Activated CD4-positive, alpha-beta T cell treated with anti-CD3 and anti-CD28 coated beads, Interleukin-2, amount 10 ng/mL, durations not matched to agents 7 days and 5 days (primary cell): ENCODE results near the gene CUTC. TPM values are rescaled to one million over a fixed set of nuclear protein-coding genes. Genes with fewer than 3 reads are reported as not detected.

Experiments
- CTCF ChIA-PET: fragments of 350-600 bp; sonication (Branson Sonifier 250); formaldehyde crosslinking; loops from one replicate; lab custom pipeline; 2021; ENCODE audit warnings: antibody characterized with exemption; lab: Charles Lee
- POLR2A ChIA-PET: fragments of 350-600 bp; sonication (Branson Sonifier 250); formaldehyde crosslinking; loops from one replicate; lab custom pipeline; 2021; ENCODE audit warnings: antibody characterized with exemption; lab: Charles Lee
- DNase-seq: peaks from one replicate; pipeline ENCODE4 v3.0.0-alpha.2; 2020
- H3K27ac Mint-ChIP-seq: one replicate; pipeline ENCODE4 v1.8.0; 2021; ENCODE audit warnings: mild to moderate bottlenecking, moderate library complexity, mixed read lengths
- H3K27me3 Mint-ChIP-seq: one replicate; pipeline ENCODE4 v1.8.0; 2021; ENCODE audit warnings: mixed read lengths
- H3K36me3 Mint-ChIP-seq: one replicate; pipeline ENCODE4 v1.8.0; 2021; ENCODE audit warnings: low read depth, mixed read lengths
- H3K4me1 Mint-ChIP-seq: one replicate; pipeline ENCODE4 v1.8.0; 2021; ENCODE audit warnings: mixed read lengths
- H3K4me3 Mint-ChIP-seq: one replicate; pipeline ENCODE4 v1.8.0; 2021; ENCODE audit warnings: mild to moderate bottlenecking, moderate library complexity, mixed read lengths
- H3K9me3 Mint-ChIP-seq: one replicate; pipeline ENCODE4 v1.8.0; 2021; ENCODE audit warnings: mixed read lengths
- total RNA-seq, 2 experiments: library from RNA; stranded (reverse); gene quantifications; one replicate each; pipeline ENCODE4 v1.2.3, GENCODE V29; 2021

The CUTC gene
- total RNA-seq, 2 experiments from 2014 or later = 20.2 to 21.3 TPM

DNA sequence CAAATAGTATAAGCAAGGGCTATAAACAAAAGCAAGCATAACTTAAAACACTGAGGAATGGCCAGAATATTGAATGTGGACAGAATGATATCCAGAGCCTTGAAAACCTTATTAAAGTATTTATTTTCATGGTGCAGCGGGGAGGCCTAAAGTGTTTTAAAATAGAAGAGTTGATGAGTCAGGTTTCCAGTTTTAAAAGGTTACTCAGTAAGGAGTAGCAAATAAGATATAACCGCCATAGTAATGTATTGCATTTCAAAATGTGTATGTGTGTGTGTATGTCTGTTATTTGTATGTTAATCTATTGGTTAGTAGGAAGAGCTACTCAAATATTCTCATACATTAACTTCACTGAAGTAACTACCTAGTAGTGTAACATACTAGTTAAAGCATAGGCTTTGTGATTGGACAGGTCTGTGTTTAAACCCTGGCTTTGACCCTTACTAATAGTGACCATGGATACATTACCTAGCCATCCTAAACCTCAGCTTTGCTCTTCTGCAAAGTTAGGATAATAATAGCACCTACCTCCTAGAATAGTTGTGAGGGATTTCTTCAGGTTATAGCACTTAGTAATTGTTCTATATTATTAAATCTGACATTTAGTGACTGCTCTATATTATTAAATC is 16.9 kb downstream of the CUTC start:
- ChIA-PET POLR2A (no interaction called here), CTCF (interaction anchor here (0.5 to 1.0 kb wide), 2 partner anchors 16 to 1103 kb away, joined by 3 read pairs; partner anchors contain the start of gene CUTC)
- no peak for DNase-seq
- Mint-ChIP-seq H3K36me3 (peaks cover 40% of the 10 kb centered on the region), H3K27ac (no peak overlapping the region), H3K27me3 (no peaks in the 10 kb centered on the region), H3K4me1 (no peaks in the 10 kb centered on the region), H3K4me3 (no peak overlapping the region), H3K9me3 (no peaks in the 10 kb centered on the region)

DNA sequence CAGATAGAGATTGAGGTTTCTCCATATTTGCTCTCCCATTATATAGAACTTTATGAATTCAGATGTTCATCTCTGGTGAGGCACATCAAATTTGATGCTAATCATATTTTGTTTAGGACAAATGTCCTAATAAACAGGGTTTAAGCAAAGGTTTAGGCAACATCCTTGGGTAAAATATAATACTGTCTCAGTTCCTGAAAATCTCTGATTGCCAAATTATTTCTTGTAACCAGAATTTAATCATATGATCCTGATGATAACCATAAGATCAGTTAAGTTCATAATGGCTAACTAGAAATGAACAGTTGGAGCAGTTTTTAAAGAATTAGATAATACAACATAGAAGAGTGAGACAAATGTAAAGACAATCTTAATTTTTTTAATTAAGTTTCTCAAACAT is 18.6 kb downstream of the CUTC start:
- ChIA-PET CTCF (no interaction called here), POLR2A (no interaction called here)
- Mint-ChIP-seq H3K4me1 (no peaks in the 10 kb centered on the region), H3K4me3 (no peak overlapping the region), H3K9me3 (no peaks in the 10 kb centered on the region), H3K27me3 (no peaks in the 10 kb centered on the region), H3K36me3 (peaks cover 41% of the 10 kb centered on the region), H3K27ac (no peak overlapping the region)
- no peak for DNase-seq

DNA sequence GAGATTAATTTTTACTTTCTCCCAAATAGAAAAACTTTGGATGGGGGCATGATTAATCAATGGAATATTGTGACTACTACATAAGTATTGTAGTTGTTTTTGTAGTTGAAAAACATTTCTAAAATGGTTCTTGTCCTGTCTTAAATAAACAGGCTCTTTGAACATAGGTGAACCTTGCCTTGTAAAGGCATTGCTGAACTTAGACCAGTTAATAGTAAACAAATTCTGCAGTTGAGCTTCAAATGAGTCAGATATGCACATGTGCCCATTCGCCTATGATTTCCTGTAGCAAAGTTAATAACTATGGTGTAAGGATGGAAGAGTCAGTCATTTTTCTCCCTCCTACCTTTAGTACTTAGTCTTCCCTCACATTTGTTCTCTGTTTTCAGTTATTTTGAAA is 22.6 kb downstream of the CUTC start:
- Mint-ChIP-seq H3K36me3 (peaks cover 56% of the 10 kb centered on the region), H3K4me1 (no peaks in the 10 kb centered on the region), H3K27ac (no peak overlapping the region), H3K4me3 (no peak overlapping the region), H3K9me3 (no peaks in the 10 kb centered on the region), H3K27me3 (no peaks in the 10 kb centered on the region)
- POLR2A ChIA-PET = no interaction called here
- no peak for DNase-seq
- CTCF ChIA-PET = no interaction called here

DNA sequence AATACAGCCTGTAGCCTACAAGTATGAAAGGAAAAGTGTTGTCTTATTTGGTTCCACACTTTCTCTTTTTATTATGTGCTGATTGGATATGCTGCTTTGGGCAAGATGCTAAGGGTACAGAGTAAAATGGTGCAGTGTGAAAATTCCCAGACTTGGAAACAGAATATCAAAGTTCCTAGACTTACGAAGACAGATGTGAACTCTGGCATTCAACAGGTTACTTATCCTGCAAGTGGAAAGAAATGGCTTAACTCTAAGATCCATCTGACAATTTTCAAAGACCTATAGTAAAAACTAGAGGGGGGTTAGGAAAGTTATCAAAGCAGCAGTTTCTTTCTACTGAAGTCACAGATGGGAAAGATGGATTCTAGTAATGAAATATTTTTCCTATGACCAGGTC is 24.1 kb downstream of the CUTC start:
- Mint-ChIP-seq H3K9me3 (no peaks in the 10 kb centered on the region), H3K36me3 (peaks cover 56% of the 10 kb centered on the region), H3K27me3 (no peaks in the 10 kb centered on the region), H3K27ac (no peak overlapping the region), H3K4me3 (no peak overlapping the region), H3K4me1 (no peaks in the 10 kb centered on the region)
- ChIA-PET CTCF (no interaction called here), POLR2A (no interaction called here)
- no peak for DNase-seq

DNA sequence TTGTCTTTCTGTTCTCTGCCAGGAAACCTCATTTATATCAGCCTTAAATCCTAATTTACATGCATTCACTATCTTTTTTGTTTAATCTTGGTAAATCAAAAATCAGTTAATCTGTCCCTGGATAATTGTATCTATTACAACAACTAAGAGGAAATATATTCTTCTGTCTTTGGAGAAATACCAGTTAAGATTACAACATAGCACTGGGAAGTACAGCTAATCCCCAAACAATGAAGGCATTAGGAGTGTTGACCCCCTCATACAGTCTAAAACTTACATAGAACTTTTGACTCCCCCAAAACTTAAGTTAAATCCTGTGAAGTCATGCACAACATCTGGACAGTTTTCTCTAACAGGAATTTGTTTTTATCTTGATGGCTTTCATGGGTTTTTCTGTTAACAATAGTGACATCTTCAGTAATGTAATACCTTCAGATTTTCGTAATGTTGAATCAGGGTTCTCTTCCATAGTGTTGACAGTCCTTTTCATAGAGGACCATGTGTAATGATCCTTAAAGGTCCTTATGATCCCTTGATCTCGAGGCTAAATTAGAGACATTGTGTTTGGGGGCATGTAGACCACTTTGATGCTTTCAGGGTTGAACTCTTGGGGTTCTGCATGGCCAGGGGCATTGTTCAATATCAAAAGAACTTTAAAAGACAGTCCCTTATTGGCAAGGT is 26.3 kb downstream of the CUTC start:
- peaks cover under 1% of the 10 kb centered on the region for H3K9me3 Mint-ChIP-seq

DNA sequence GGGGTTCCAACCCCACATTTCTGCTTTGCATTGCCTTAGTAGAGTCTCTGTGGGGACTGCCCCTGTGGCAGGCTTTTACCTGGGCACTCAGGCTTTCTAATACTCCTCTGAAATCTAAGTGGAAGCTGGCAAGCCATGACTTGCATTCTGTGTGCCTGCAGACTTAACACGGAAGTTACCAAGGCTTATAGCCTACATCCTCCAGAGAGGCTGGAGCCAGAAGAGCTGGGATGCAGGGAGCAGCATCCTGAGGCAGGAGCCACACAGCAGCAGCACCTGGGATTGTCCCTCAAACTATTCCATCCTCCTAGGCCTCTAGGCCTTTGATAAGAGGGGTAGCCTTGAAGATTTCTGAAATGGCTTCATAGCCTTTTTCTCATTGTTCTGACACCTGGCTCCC is 28.3 kb downstream of the CUTC start:
- Mint-ChIP-seq H3K27ac (no peak overlapping the region), H3K9me3 (peaks cover 2% of the 10 kb centered on the region), H3K4me3 (no peak overlapping the region), H3K4me1 (no peaks in the 10 kb centered on the region), H3K36me3 (peaks cover 58% of the 10 kb centered on the region), H3K27me3 (no peaks in the 10 kb centered on the region)
- ChIA-PET POLR2A (no interaction called here), CTCF (interaction anchor here (1.1 to 1.2 kb wide), 2 partner anchors 16 to 132 kb away, joined by 3 read pairs; no protein-coding TSS in a partner anchor)
- DNase-seq = no peak

More for the DNA sequence above, 26.3 kb downstream of the CUTC start:
- no peaks in the 10 kb centered on the region for H3K27me3 Mint-ChIP-seq
- H3K4me1 Mint-ChIP-seq = no peaks in the 10 kb centered on the region
- no peak overlapping the region for H3K27ac Mint-ChIP-seq
- POLR2A ChIA-PET = no interaction called here
- peaks cover 58% of the 10 kb centered on the region for H3K36me3 Mint-ChIP-seq
- no peak overlapping the region for H3K4me3 Mint-ChIP-seq
- DNase-seq = no peak
- CTCF ChIA-PET = no interaction called here

DNA sequence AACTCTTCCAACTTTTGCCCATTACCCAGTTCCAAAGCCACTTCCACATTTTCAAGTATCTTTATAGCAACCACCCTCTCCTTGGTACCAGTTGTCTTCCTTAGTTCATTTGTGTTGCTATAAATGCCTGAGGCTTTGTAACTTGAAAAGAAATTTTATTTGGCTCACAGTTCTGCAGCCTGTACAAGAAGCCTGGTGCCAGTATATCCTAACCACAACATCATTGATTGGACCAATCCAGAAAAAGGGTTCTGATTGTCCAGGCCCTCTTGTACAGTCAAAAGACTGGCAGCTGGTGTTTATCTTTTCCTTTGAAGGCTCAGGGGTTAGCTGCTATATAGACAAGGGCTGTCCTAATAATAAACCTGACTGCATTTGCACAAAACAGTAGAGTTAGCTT is 29.3 kb downstream of the CUTC start:
- no peak overlapping the region for H3K4me3 Mint-ChIP-seq
- CTCF ChIA-PET = no interaction called here
- no peak for DNase-seq
- H3K9me3 Mint-ChIP-seq = peaks cover 2% of the 10 kb centered on the region
- POLR2A ChIA-PET = no interaction called here
- no peak overlapping the region for H3K27ac Mint-ChIP-seq
- peaks cover 5% of the 10 kb centered on the region for H3K4me1 Mint-ChIP-seq
- H3K36me3 Mint-ChIP-seq = peaks cover 51% of the 10 kb centered on the region
- H3K27me3 Mint-ChIP-seq = no peaks in the 10 kb centered on the region

DNA sequence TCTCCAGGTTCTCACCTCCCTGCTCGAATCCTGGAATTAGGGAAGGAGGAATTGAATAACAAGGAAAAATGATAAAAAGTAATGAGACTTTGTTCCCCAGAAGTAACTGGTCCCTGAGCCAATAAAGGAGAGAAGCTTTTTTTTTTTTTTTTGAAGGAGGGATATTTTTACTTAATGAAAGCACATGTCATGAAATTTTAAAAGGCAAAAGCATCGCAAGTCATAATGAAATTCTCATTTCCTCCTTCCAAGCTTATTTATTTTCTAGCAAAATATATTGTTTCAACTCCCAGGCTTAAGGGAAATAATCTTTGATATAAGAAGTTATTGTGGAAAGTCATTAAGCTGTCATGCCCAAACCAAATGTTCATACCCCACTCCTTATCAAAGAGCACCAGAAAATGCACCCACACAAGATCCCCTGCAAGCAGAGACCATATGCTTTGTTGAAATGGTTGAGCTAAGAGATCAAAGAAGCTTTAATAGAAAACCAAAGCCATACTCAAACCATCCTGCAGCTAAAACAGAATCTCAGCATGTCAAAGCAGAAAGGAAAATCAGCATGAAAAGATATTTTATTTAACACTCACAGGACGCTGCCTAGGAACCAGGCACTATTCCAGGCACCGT is 33.8 kb downstream of the CUTC start:
- ChIA-PET CTCF (no interaction called here), POLR2A (interaction anchor here (0.6 kb wide), 1 partner anchor 335 kb away, joined by 3 read pairs; the partner anchor contains the start of gene GOT1)
- Mint-ChIP-seq H3K27me3 (no peaks in the 10 kb centered on the region), H3K4me3 (no peak overlapping the region), H3K4me1 (peaks cover 5% of the 10 kb centered on the region), H3K27ac (no peak overlapping the region), H3K36me3 (peaks cover 17% of the 10 kb centered on the region), H3K9me3 (peaks cover 4% of the 10 kb centered on the region)
- DNase-seq = no peak

DNA sequence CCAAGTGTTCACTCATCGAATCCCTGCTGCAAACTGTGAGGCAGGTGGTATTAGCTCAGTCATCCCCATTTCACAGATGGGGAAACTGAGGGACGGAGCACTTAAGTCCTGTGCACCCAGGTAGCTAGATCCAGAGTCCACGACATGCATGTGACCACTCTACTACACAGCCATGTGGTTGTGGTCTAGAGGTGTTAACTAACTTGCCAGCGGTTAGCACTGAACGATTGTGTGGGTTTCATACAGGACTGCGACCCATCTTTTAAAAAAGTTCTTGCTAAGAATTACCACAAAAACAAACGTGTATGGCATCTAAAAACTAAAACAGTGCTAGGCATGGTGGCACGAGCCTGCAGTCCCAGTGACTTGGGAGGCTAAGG is 34.3 kb downstream of the CUTC start:
- no peaks in the 10 kb centered on the region for H3K27me3 Mint-ChIP-seq
- no peak overlapping the region for H3K4me3 Mint-ChIP-seq
- no peak overlapping the region for H3K27ac Mint-ChIP-seq
- peaks cover 5% of the 10 kb centered on the region for H3K4me1 Mint-ChIP-seq
- H3K9me3 Mint-ChIP-seq = peaks cover 4% of the 10 kb centered on the region
- peaks cover 14% of the 10 kb centered on the region for H3K36me3 Mint-ChIP-seq
- POLR2A ChIA-PET = interaction anchor here (0.6 kb wide), 1 partner anchor 336 kb away, joined by 3 read pairs; the partner anchor contains the start of gene GOT1
- CTCF ChIA-PET = no interaction called here
- DNase-seq = no peak

DNA sequence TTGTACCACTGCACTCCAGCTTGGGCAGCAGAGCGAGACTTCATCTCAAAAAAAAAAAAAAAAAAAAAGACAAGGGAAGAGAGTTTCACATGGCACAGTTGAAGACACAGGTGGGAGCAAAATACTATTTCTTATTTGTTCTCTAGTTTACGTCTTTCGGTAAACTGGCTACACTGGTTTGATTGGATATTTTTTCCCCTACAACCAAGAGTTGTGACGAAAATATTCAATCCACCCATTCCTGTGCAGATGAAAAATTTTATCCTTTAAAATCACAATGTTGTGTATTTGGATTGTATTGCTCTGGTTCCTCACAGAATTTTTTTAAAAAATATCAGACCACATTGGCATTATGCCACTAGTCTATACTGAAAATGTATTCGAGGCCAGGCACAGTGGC is 35.9 kb downstream of the CUTC start:
- no peak for DNase-seq
- ChIA-PET POLR2A (no interaction called here), CTCF (interaction anchor here (1.1 kb wide), 1 partner anchor 24 kb away, joined by 3 read pairs; no protein-coding TSS in a partner anchor)
- H3K4me1 Mint-ChIP-seq = peaks cover 5% of the 10 kb centered on the region
- H3K9me3 Mint-ChIP-seq = peaks cover 4% of the 10 kb centered on the region
- no peaks in the 10 kb centered on the region for H3K27me3 Mint-ChIP-seq
- H3K36me3 Mint-ChIP-seq = peaks cover 5% of the 10 kb centered on the region
- no peak overlapping the region for H3K4me3 Mint-ChIP-seq
- H3K27ac Mint-ChIP-seq = no peak overlapping the region

DNA sequence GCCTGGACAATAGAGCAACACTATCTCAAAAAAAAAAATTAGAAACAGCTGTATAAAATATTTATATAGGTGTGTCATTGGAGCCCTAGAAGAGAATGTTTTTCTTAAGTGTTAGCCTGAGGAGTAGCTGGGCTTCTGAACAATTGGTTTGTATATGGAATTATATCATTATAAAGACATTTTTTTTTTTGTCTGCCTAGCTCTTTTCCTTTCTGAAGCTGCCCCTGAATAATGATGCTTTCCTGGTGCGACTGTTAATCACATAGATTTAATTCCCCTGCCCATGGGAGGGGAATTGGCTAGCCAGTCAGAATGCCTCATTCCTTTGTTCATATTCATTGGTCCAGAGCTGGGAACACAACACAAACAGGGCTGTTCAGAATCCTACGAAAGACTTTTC is 36.5 kb downstream of the CUTC start:
- ChIA-PET CTCF (interaction anchor here (0.6 kb wide), 1 partner anchor 311 kb away, joined by 3 read pairs; no protein-coding TSS in a partner anchor), POLR2A (no interaction called here)
- Mint-ChIP-seq H3K27me3 (no peaks in the 10 kb centered on the region), H3K27ac (no peak overlapping the region), H3K4me1 (peaks cover 5% of the 10 kb centered on the region), H3K4me3 (no peak overlapping the region), H3K36me3 (peaks cover 1% of the 10 kb centered on the region), H3K9me3 (peaks cover 2% of the 10 kb centered on the region)
- DNase-seq = no peak

DNA sequence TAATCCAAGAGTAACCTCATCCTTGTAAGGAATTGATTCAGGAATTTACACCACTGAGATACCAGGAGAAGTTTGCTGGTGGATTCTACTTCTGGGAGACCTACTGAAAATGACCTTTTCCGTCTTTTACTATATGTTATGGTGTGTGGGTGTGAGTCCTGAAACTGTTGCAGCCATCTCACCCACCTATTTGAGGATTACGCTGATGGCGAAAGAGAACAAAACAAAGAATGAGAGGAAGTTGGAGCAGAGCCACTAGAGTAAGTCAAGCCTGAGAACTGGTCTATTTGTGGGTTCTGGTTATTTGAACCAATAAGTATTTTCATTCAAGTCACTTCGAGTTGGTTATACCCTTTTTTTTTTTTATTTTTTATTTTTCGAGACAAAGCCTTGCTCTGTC is 37.7 kb downstream of the CUTC start:
- no peak for DNase-seq
- Mint-ChIP-seq H3K4me1 (peaks cover 5% of the 10 kb centered on the region), H3K27me3 (no peaks in the 10 kb centered on the region), H3K4me3 (no peak overlapping the region), H3K9me3 (peaks cover 2% of the 10 kb centered on the region), H3K27ac (no peak overlapping the region), H3K36me3 (no peaks in the 10 kb centered on the region)
- POLR2A ChIA-PET = no interaction called here
- CTCF ChIA-PET = no interaction called here

DNA sequence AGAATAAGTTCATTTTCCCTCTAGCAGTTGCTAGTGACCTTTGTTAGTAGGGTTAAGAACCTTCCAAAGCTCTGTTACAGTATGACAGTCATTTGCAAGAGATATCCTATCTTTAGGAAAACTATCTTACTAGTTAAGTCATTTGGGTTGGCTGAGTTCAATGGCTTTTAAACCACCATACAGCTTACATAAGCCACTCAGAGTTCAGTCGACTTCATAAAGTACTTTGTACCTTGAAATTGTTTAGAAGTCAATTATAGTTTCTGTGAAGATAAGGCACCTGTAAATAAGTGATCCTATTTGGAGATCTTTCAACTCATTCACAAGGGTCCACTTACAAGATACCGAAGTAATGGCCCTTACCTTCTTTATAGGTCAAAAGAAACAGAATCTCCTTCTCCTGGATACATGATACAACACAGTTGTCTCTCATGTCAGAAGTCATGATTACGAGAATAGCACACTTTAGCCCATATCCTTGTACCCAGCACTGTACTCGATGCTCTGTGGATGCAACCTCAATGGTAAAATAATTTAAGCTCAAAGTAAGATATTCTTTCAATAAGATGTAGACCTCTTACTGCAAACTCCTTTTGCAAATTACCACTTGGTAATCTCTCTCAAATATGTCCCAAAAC is 38.5 kb downstream of the CUTC start:
- H3K9me3 Mint-ChIP-seq = peaks cover 2% of the 10 kb centered on the region
- CTCF ChIA-PET = no interaction called here
- no peak for DNase-seq

More for the DNA sequence above, 38.5 kb downstream of the CUTC start:
- POLR2A ChIA-PET = no interaction called here
- no peaks in the 10 kb centered on the region for H3K27me3 Mint-ChIP-seq
- no peak overlapping the region for H3K27ac Mint-ChIP-seq
- H3K36me3 Mint-ChIP-seq = no peaks in the 10 kb centered on the region
- H3K4me3 Mint-ChIP-seq = no peak overlapping the region
- H3K4me1 Mint-ChIP-seq = peaks cover 5% of the 10 kb centered on the region
